DMS79 (cell line): ENCODE results near the gene CCDC171.
"Not testable (repeated sequence)": the region's sequence is repeated elsewhere in the genome, so short reads cannot be mapped to it uniquely, and the experiment has no call there.

Source experiments
- DNase-seq: peaks from one replicate; lab custom pipeline; 2025; lab: John Stamatoyannopoulos, UW

Gene CCDC171

GRCh38 chr9:15697446-15697851 is 144.6 kb downstream of the CCDC171 start:
- no peak for DNase-seq

- not testable (repeated sequence) for DNase-seq
Measured at GRCh38 chr9:15699876-15700559, 147.2 kb downstream of the CCDC171 start.

- DNase-seq = no peak
Measured at GRCh38 chr9:15707000-15707399, 154.2 kb downstream of the CCDC171 start.

GRCh38 chr9:15711531-15711930 is 158.7 kb downstream of the CCDC171 start:
- DNase-seq = no peak

GRCh38 chr9:15711931-15712330 is 159.1 kb downstream of the CCDC171 start:
- peak; percentile 35 for DNase-seq

- no peak for DNase-seq
Measured at GRCh38 chr9:15714746-15715145, 161.9 kb downstream of the CCDC171 start.

- no peak for DNase-seq
Measured at GRCh38 chr9:15717290-15717967, 164.6 kb downstream of the CCDC171 start.

- no peak for DNase-seq
Measured at GRCh38 chr9:15718423-15718822, 165.6 kb downstream of the CCDC171 start.

- DNase-seq = no peak
Measured at GRCh38 chr9:15720861-15721260, 168.0 kb downstream of the CCDC171 start.

- no peak for DNase-seq
Measured at GRCh38 chr9:15722888-15723287, 170.0 kb downstream of the CCDC171 start.

GRCh38 chr9:15724016-15724415 is 171.2 kb downstream of the CCDC171 start:
- DNase-seq = no peak

- no peak for DNase-seq
Measured at GRCh38 chr9:15724612-15725011, 171.8 kb downstream of the CCDC171 start.

GRCh38 chr9:15725953-15726352 is 173.1 kb downstream of the CCDC171 start:
- no peak for DNase-seq

- DNase-seq = no peak
Measured at GRCh38 chr9:15729507-15729906, 176.7 kb downstream of the CCDC171 start.

- DNase-seq = no peak
Measured at GRCh38 chr9:15735083-15735857, 182.4 kb downstream of the CCDC171 start.

- no peak for DNase-seq
Measured at GRCh38 chr9:15736569-15736968, 183.7 kb downstream of the CCDC171 start.

GRCh38 chr9:15738011-15738410 is 185.2 kb downstream of the CCDC171 start:
- DNase-seq = no peak

GRCh38 chr9:15741015-15741414 is 188.2 kb downstream of the CCDC171 start:
- DNase-seq = no peak

GRCh38 chr9:15743512-15743911 is 190.7 kb downstream of the CCDC171 start:
- no peak for DNase-seq

- no peak for DNase-seq
Measured at GRCh38 chr9:15744196-15744595, 191.4 kb downstream of the CCDC171 start.

- DNase-seq = no peak
Measured at GRCh38 chr9:15746905-15747304, 194.1 kb downstream of the CCDC171 start.

- DNase-seq = no peak
Measured at GRCh38 chr9:15755660-15756059, 202.8 kb downstream of the CCDC171 start.

GRCh38 chr9:15761551-15761950 is 208.7 kb downstream of the CCDC171 start:
- DNase-seq = no peak
